PC-3 (cell line): Measurements from ENCODE around the gene ELOVL4. TPM values are rescaled to one million over a fixed set of nuclear protein-coding genes. Genes with fewer than 3 reads are reported as not detected.

ENCODE experiments used
- ATAC-seq: fragments of 200-7000 bp; cut with Tn5 transposase; 2 replicates; pipeline ENCODE4 v1.9.1; 2020; ENCODE audit warnings: mild to moderate bottlenecking, moderate library complexity
- BruUV-seq: library from RNA; stranded (reverse); fragments of 400-500 nt; replicated peaks from 2 replicates; lab custom pipeline; 2021; lab: Mats Ljungman, UMichigan
- CTCF ChIA-PET: fragments of 300-600 bp; sonication (Branson Sonifier 250); formaldehyde crosslinking; loops from one replicate; lab custom pipeline; 2022; ENCODE audit warnings: antibody characterized with exemption; lab: Charles Lee
- POLR2A ChIA-PET: fragments of 300-600 bp; sonication (Branson Sonifier 250); formaldehyde crosslinking; loops from one replicate; lab custom pipeline; 2022; ENCODE audit warnings: antibody characterized with exemption; ENCODE audit not compliant: unreplicated experiment; lab: Charles Lee
- DNase-seq: peaks from one replicate; pipeline ENCODE4 v3.0.0-alpha.2; 2015
- H2AFZ ChIP-seq: fragments of 300-600 bp; sonication (generic); 2 replicates; pipeline ENCODE4 v1.6.0; 2016; ENCODE audit warnings: antibody characterized with exemption, low read length
- H3F3A ChIP-seq: fragments of 300-600 bp; sonication (generic); one replicate; pipeline ENCODE4 v1.6.0; 2017; ENCODE audit warnings: antibody characterized with exemption, low read length, control low read depth, mild to moderate bottlenecking; ENCODE audit not compliant: unreplicated experiment
- H3K27ac ChIP-seq: fragments of 300-600 bp; sonication (generic); 2 replicates; pipeline ENCODE4 v1.5.1; 2016; ENCODE audit warnings: mild to moderate bottlenecking, low read length
- H3K27me3 ChIP-seq: fragments of 300-600 bp; sonication (generic); 2 replicates; pipeline ENCODE4 v1.6.1; 2016; ENCODE audit warnings: low read length, mixed read lengths
- H3K36me3 ChIP-seq: fragments of 300-600 bp; sonication (generic); 2 replicates; pipeline ENCODE4 v1.6.1; 2016; ENCODE audit warnings: low read depth, mixed run types, low read length, mixed read lengths
- H3K4me1 ChIP-seq: fragments of 300-600 bp; sonication (generic); 2 replicates; pipeline ENCODE4 v1.5.1; 2016; ENCODE audit warnings: low read length; ENCODE audit not compliant: insufficient read depth
- H3K4me2 ChIP-seq: fragments of 300-600 bp; sonication (generic); 2 replicates; pipeline ENCODE4 v1.6.0; 2016; ENCODE audit warnings: low read length
- H3K4me3 ChIP-seq: fragments of 300-600 bp; sonication (generic); 2 replicates; pipeline ENCODE4 v1.5.1; 2016; ENCODE audit warnings: mild to moderate bottlenecking, low read length, mixed read lengths
- H3K79me2 ChIP-seq: fragments of 300-600 bp; sonication (generic); 2 replicates; pipeline ENCODE4 v1.6.1; 2017; ENCODE audit warnings: low read length, mixed read lengths
- H3K9ac ChIP-seq: fragments of 300-600 bp; sonication (generic); 2 replicates; pipeline ENCODE4 v1.6.0; 2016; ENCODE audit warnings: mild to moderate bottlenecking, low read length
- H3K9me2 ChIP-seq: fragments of 300-600 bp; sonication (generic); replicated peaks from 2 replicates; pipeline ENCODE4 v1.6.1; 2016; ENCODE audit warnings: mixed run types, low read length, mixed read lengths
- H3K9me3 ChIP-seq: fragments of 300-600 bp; sonication (generic); 2 replicates; pipeline ENCODE4 v1.6.1; 2016; ENCODE audit warnings: low read length, mixed read lengths
- H4K20me1 ChIP-seq: fragments of 300-600 bp; sonication (generic); 2 replicates; pipeline ENCODE4 v1.6.1; 2016; ENCODE audit warnings: low read length, mixed read lengths
- CTCF ChIP-seq: fragments of 300-600 bp; sonication (generic); conservative IDR thresholded peaks from 2 replicates; pipeline ENCODE4 v1.5.1; 2017; ENCODE audit warnings: antibody characterized with exemption, low read depth, mild to moderate bottlenecking, low read length
- EZH2 ChIP-seq: fragments of 300-600 bp; sonication (generic); IDR thresholded peaks from one replicate; pipeline ENCODE4 v1.6.1; 2017; ENCODE audit warnings: antibody characterized with exemption, mild to moderate bottlenecking, low read length; ENCODE audit not compliant: unreplicated experiment
- EZH2phosphoT487 ChIP-seq: fragments of 300-600 bp; sonication (generic); IDR thresholded peaks from 2 replicates; pipeline ENCODE4 v1.6.1; 2018; ENCODE audit warnings: mild to moderate bottlenecking, antibody characterized with exemption, low read length, borderline replicate concordance
- intact Hi-C: fragments of 100-400 bp; cut with micrococcal nuclease; formaldehyde crosslinking; loops from 2 replicates; pipeline ENCODE4 v1.9.0; 2023
- total RNA-seq: library from RNA; depleted of rRNA; stranded (reverse); fragments of >200 nt; gene quantifications from 2 replicates; pipeline ENCODE4 v1.2.3, GENCODE V29; 2014

The ELOVL4 gene
- total RNA-seq, 1 experiment from 2014 or later = 1.1 TPM

GRCh38 chr6:79898076-79898475 is 49.3 kb downstream of the ELOVL4 start:
- POLR2A ChIA-PET = no interaction called here

GRCh38 chr6:79896075-79896449 is 51.3 kb downstream of the ELOVL4 start:
- POLR2A ChIA-PET = no interaction called here
- Histone ChIP-seq H3K9me3 (no peaks in the 10 kb centered on the region), H3K27ac (peak overlapping the region; percentile 71), H3K4me3 (no peak overlapping the region), H3K4me1 (peaks cover 22% of the 10 kb centered on the region), H2AFZ (0 out of 2 replicates have a peak overlapping the region, but pooled peaks have one; percentile 41), H3K4me2 (peak overlapping the region; percentile 72), H4K20me1 (no peaks in the 10 kb centered on the region), H3K9ac (no peak overlapping the region), H3K79me2 (no peaks in the 10 kb centered on the region), H3K36me3 (no peaks in the 10 kb centered on the region), H3K9me2 (no peaks in the 10 kb centered on the region), H3K27me3 (no peaks in the 10 kb centered on the region), H3F3A (no peaks in the 10 kb centered on the region)
- ATAC-seq = peak; percentile 22; the same call in 1 of the 2 replicates
- intact Hi-C loops = no loop called here
- DNase-seq = peak; percentile 3
- BruUV-seq = no TSS peak
- TF ChIP-seq CTCF (no peak), EZH2phosphoT487 (no peak), EZH2 (no peak)
- CTCF ChIA-PET = no interaction called here

More at GRCh38 chr6:79898076-79898475, 49.3 kb downstream of the ELOVL4 start:
- H3K36me3 ChIP-seq = no peaks in the 10 kb centered on the region
- H4K20me1 ChIP-seq = no peaks in the 10 kb centered on the region
- no peak overlapping the region for H3K4me3 ChIP-seq
- H3K27ac ChIP-seq = no peak overlapping the region
- DNase-seq (no peak), ATAC-seq (no peak)
- CTCF ChIA-PET = no interaction called here
- no peaks in the 10 kb centered on the region for H3K79me2 ChIP-seq
- intact Hi-C loops = no loop called here
- no peak overlapping the region for H2AFZ ChIP-seq
- TF ChIP-seq EZH2phosphoT487 (no peak), CTCF (no peak), EZH2 (no peak)
- no peaks in the 10 kb centered on the region for H3F3A ChIP-seq
- no peaks in the 10 kb centered on the region for H3K9me2 ChIP-seq
- H3K4me2 ChIP-seq = no peak overlapping the region
- H3K27me3 ChIP-seq = no peaks in the 10 kb centered on the region
- peaks cover 22% of the 10 kb centered on the region for H3K4me1 ChIP-seq
- no TSS peak for BruUV-seq
- H3K9me3 ChIP-seq = no peaks in the 10 kb centered on the region
- no peak overlapping the region for H3K9ac ChIP-seq

GRCh38 chr6:79895382-79896074 is 51.8 kb downstream of the ELOVL4 start:
- no TSS peak for BruUV-seq
- H3K9me3 ChIP-seq = no peaks in the 10 kb centered on the region
- no peaks in the 10 kb centered on the region for H3K36me3 ChIP-seq
- no peak for TF ChIP-seq CTCF
- no peak for TF ChIP-seq EZH2phosphoT487
- no peak for TF ChIP-seq EZH2
- no peak overlapping the region for H3K4me3 ChIP-seq
- ATAC-seq = peak; percentile 92
- DNase-seq = peak; percentile 79
- CTCF ChIA-PET = no interaction called here
- H3K27me3 ChIP-seq = no peaks in the 10 kb centered on the region
- H3K4me1 ChIP-seq = peaks cover 22% of the 10 kb centered on the region
- H3K4me2 ChIP-seq = peak overlapping the region; percentile 72
- POLR2A ChIA-PET = no interaction called here
- H3K79me2 ChIP-seq = no peaks in the 10 kb centered on the region
- H3K27ac ChIP-seq = peak overlapping the region; percentile 71
- H3K9ac ChIP-seq = no peak overlapping the region
- intact Hi-C loops = loop anchor here (2.0 kb wide), 1 partner anchor 51 kb away; the partner anchor contains the start of gene ELOVL4
- 0 out of 2 replicates have a peak overlapping the region, but pooled peaks have one; percentile 41 for H2AFZ ChIP-seq
- no peaks in the 10 kb centered on the region for H3K9me2 ChIP-seq
- H4K20me1 ChIP-seq = no peaks in the 10 kb centered on the region
- H3F3A ChIP-seq = no peaks in the 10 kb centered on the region
